Effector CD8-positive, alpha-beta T cell (primary cell): ENCODE results near the gene NECTIN1.

Source experiments
- DNase-seq: peaks from one replicate; lab custom pipeline; 2025; lab: John Stamatoyannopoulos, UW

NECTIN1 gene

DNA sequence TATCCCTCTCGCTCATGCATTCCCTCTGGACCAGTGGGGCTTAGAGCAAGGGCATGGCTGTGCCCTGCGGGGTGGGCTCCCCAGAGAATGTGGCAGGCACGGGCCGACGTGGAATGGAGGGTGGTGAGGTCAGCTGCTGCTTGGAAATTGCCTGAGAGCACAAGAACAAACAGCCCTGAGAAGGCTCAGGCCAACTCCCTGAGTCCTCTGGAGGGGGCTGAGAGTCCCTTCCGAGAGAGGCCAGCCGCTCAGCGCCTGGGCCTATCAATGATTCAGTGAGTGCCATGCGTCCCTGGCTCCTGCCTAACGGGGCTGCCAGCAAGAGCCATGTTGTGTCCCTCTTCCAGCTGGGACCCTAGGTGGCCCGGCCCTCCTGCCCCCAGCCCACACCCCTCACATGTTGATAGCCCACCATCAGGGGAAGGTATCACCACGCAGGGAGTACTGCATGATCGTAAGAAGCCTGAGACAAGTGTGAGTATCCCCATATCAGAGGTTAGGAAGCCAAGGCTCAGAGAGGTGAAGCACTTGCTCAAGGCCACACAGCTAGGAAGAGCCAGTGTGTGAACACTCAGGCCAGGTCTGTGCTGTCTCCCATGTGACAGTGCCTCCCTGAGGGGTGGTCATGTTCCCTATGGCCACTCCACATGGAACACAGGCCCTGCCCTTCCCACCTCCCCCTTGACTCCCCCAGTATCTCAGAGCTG is 55.8 kb downstream of the NECTIN1 start:
- no peak for DNase-seq

DNA sequence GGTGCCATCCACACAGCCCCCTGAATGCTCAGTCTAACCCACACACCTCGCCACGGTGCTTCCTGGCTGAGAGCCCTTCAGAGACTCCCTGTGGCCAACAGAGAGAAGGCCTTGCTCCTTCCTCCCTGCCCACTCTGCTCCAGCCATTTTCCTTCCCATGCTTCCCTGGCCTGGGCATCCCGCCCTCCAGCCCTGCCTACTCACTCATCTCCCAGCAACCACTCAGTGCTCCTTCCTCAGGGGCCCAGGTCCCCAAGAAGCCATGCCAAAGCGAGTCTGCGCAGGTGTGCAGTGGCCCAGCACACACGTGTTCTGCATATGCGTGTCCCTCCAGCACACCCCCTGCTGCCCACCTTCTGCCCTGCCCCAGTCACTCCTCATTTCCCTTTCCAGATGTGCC is 56.4 kb downstream of the NECTIN1 start:
- no peak for DNase-seq

DNA sequence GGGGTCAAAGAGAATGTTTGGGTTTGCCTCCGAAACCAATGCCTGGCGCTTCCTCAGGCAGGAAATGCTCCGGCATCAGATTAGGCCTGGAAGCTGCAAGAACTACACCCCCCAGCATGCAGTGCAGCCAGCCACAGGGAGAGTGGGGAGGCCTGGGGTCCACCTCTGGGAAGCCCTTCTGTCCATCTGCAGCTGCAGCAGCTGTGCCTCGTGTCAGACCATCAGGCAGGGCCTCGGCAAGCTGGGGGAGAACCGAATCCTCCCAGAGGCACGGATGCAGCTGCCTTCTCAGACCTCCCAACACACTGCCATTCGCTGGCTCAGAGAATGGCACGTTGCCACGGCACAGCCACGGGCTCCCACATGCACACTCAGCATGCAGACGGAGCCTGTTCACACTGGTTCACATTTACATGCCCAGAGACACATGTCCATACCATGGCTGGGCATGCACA is 57.4 kb downstream of the NECTIN1 start:
- DNase-seq = no peak

DNA sequence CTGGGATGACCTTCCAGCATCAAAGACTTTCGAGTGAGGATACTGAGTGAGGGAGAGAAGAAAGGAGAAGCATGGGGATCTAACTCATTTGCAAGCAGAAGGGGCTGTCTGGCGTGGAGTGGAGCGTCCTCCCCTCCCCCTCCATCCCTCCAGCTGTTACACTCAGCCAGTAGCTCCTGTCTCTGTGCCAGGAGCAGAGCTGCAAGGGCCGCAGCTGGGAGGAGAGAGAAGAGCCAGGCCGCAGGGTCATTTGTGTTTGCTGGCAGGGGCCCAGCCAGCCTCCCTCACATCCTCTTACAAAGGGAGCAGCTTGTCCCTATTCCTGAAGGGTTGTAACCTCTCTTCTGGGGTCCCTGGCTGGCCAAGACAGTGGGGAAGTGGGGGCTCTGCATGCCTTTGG is 57.9 kb downstream of the NECTIN1 start:
- no peak for DNase-seq

DNA sequence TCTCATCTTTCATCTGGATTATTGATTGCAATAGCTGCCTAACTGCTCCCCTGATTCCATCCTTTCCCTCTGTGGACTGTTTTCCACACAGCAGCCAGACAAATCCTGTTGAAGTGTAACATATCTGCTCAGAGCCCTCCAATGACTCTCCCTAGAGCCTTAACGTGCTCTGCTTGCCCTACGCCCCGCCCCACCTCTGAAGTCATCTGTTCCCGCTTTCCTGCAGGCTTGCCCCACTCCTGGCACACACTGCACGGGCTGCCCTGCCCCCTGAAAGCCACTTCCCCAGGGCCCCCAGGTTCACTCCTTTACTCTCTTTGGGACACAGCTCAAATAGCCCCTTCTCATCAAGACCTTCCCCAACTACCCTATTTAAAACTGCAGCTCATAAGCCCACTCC is 59.5 kb downstream of the NECTIN1 start:
- DNase-seq = no peak

DNA sequence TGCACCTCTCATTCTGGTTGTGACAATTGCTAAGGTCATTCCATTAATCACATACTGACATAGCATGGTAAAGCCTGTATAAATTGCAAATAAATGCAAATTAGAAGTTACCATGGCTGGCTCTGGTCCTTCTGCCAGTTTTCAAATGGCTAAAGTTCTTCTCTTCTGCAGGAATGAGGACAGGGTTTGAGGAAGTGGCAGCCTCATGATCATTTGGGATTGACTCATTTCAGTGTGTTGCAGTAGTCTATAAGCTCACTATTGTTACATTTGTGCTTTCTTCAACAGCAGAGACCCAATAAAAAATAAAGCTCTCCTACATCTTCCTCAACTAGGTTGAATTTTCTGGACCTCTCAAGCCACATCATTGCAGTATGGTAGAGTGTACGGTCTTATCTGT is 60.3 kb downstream of the NECTIN1 start:
- no peak for DNase-seq

DNA sequence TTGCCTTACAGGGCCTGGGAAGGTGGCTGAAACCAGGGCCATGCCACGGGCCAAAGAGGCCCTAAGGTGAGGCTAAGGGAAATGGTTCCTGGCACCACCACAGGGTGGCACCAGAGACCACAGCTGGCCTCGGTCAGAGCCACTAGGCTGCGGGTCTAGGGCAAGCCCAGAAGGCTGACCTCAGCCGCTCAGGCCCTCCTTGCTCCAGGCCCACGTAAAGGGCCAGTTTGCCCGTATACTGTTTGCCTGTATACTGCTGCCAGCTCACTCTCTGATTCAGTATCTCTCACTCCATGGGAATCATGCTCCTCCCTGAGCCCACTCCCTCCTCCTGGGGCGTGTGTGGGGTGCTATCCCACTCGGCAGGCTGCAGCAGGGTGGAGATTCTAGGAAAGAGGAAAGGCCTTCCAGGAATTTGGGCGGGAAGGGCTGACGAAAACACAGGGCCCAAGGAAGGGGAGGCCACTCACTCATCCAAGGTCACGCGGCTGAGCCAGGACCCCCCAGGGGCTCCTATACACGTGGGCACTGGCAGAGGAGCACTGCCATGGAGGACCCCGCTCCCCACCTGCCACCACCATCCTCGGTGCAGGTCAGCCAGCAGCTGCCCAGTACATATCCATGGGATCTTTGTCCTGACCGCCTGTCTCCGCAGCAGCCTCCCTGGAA is 62.4 kb downstream of the NECTIN1 start:
- DNase-seq = peak; percentile 44

DNA sequence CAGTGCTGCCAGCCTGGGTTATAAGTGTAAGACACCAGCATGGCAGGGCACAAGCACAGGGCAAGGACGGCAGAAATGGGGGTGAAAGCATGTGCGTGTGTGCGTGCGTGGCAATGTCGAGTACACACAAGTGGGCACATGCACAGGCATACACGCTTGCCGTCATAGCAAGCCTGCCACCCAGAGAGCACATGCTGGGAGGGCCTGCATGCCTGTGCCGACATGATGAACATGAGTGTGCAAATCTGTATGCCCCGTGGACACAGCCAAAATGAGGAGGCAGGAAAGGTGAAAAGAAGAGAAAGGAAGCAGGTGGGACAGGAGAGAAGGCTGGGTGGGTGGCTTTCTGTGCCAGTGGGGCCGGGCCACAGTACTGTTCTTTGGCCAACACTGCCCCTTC is 62.9 kb downstream of the NECTIN1 start:
- no peak for DNase-seq

DNA sequence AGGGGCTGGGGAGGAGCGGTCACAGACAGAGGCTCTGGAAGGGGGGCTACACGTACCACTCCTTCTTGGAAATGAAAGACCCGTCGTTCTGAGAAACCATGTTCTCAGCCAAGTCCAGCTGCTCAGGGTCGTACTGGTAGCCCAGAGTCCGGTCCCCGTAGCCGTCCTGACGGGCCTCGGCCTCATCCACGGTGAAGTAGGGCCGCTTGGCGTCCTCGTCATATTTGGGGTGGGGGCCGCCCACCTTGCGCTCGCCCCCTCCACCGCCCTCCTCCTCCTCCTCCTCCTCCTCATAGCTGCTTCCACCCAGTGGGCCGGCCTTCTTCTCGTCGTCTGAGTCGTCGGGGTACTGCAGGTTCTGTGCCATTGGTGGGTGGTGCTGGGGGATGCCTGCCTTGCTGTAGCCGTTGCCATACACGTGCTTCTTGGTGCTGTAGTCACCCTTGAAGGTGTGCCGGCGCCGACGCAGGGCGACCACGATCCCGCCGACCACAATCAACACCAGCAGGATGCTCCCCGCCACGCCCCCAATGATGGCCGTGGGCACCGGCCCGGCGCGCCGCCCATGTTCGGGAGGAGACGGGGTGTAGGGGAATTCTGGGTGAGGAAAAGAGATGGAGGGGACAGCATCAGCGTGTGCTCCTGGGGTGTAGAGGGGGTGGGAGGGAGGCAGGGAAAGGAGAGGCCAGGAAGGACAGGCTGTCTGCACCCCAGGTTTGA is 64.1 kb downstream of the NECTIN1 start:
- no peak for DNase-seq

DNA sequence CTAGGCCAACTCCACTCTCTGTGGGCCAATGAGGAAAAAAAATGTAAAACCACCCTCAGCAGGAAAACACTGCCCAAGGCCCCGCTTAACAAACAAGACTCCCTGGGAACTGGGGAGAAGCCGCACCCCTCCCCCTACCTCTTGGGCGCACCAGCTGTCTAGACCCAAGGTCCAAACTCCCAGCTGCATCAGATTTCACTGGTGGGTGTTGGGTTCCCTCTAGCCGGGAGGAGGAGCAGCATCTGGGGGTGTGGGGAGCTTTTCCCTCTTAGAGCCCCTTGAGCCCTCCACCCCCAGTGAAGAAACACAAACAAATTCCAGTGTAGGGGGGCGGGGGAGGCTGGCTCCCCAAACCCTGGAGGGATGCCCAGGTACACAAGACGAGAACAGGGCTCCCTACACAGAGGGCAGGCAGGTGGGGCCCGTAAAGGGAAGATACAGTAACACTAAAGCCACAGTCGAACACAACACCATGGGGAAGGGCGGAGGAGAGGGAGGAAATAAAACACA is 64.9 kb downstream of the NECTIN1 start:
- no peak for DNase-seq

DNA sequence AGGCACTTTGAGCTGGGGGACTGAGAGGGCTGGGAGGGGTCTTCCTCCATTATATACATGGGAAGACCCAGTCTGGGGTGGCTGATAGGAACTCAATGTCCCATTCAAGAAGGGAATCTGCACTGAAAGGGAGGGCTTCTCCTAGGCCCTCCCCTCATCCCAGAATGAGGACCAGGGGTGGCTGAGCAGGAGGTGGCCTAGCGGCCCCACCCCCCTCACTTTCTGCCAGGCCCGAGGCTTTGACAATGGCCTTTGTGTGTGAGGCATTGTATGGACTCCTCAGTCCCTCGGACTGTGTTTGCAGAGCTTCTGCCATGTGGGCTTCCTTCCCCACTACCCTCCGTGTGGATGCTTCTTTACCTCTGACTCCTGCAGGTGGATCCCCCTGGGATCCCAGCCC is 65.7 kb downstream of the NECTIN1 start:
- no peak for DNase-seq

DNA sequence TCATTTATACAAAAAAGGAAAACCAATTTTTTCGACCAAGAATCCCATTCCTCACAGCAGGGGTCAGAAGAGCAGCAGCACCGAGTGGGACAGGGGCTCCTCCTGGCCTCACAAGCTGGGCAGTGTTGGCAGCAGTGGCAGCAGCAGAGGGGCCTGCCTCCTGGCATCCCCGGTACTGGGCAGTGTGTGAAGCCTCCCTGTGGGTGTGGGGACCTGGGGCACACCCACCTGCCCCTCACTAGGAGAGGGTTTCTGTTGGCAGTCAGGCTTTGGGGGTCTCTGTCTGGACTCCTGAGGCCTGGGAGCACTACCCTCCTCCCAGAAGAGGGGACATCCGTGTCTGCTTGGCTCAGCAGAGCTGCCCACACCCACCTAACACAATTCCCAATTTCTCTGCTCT is 67.8 kb downstream of the NECTIN1 start:
- no peak for DNase-seq

DNA sequence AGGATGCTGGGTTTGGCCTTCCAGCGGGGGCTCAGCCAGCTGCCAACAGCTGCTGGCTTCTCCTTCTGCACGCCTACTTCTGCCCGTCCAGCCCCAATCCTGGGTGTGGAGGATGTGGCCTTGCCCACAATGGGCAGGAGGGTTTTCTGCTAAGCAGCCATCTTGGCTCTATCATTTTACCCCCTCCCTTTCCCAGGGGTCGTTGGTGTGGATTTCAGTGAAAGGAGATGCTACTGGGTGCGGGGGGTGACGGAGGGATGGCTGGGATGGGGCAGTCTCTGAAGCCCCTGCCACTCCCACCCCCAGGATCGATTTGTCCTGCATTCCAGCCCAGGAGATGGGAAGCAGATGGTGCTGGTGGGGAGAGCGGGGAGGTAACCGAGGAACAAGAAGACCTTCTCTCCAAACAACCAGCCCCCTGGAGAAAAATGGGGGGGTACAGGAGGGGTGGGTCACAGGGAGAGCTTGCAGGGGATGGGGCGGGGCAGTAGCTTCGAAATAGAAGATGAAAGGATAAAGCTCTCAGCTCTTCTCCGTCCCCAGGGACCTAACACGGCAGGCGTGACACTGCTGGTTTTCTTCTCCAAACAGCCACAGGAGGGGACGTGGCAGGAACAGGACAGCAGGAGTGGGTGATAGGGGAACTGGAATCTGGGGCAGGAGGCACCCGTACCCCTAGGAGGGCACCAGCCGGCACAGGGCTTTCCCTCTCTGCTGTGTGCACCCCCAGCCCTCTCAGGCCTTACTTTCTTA is 68.9 kb downstream of the NECTIN1 start:
- DNase-seq = no peak

DNA sequence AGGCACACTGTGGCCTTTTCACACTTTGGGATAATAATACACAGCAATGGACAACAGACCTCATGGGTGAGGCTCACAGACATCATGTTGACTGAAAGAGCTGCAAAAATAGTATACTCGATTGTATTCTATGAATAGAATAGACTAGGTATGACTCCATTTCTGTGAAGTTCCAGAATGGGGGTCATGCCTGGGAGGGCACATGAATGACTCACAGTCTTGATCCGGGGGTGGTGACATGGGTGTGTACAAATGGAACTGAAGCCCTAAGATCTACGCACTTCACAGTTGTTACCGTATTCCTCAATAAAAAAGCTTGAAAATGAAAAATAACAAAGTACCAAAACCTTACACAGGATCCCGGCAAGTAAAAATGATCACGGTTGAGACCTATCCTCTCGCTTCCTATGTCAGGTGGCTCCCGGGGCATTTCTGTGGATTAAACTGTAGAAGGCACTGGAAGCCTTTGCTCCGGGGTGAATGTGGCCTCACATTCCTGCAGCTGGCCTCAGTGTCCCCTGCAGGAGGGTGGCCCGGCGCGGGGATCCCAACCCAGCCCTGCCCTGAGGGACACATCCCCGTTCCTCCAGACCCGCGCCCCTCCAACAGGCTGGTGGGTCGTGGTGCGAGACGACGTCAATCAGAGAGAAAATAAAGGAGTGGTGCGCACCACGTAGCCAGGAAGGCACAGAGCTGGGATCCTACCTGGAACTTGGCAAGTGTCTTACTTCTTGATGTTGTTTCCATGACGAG is 75.9 kb downstream of the NECTIN1 start:
- DNase-seq = no peak

DNA sequence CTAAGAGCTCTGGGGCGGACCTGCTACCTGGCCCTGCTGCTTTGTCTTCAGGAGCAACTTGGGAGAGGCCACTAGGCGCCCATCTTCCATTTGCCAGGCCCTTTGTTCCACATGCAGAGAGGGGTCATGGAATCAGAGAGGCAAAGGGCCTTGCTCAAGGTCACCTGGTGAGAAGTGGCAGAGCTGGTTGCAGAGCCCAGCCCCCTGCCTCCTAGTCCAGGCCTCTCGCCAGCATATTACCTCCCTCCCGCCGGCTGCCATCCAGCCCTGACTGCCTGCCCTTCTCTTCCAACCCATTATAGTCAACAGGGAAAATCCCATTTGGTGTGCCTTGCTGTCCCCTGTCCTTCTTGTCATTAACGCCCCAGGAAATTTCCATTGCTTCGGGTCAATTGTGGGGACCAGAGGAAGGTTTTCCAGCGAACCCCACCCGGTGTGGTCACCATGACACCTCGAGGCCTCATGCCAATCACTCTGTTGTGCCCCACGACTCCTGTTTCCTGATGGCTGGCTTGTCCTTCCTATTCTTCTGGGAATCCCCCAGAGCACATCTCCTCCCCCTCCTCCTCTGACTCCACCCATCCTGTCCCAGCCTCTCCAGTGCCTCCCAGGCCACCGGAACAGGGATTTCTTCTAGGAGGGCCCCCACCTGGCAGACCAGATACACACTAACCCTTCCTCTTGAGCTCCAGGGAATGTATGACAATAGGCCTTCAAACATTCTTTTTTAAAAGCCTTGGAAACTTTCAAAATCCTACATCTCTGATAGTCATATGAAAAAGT is 77.0 kb downstream of the NECTIN1 start:
- DNase-seq = no peak

DNA sequence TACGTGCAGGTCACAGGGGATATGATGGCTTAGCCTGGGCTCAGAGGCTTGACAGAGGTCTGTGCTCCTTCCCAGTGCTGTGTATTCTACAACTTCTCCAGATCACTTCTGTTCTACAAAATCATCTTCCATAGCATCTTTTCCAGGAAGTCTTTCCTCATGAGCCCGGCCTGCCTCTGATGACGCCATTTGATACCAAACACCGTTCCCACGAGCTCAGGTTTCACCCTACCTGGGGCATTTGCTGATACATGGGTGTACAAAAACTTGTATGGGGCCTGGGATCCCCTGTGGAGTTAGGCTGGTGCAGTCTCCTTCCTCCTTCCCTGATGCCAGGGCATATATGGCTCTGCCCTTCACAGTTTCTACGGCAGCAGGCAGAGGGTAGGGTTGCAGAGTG is 78.7 kb downstream of the NECTIN1 start:
- DNase-seq = no peak

DNA sequence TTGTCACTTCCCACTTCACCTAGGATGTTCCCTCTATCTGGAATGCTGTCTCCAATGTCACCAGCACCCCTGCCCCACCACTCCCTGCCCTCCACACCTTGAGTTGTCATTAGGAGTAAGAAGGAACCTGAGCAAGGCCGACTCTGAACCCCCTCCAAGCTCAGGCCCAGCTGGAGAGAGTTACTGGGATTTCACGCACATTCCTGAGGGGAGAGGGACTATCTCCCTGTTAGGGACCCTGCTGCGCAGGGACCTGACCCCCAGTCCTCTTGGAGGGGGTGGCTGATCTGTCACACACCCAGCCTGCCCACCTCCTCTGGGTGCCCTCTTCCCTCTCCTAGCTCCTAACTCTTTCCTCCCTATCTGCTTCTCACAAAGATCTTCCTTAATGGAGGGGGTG is 81.7 kb downstream of the NECTIN1 start:
- DNase-seq = no peak

DNA sequence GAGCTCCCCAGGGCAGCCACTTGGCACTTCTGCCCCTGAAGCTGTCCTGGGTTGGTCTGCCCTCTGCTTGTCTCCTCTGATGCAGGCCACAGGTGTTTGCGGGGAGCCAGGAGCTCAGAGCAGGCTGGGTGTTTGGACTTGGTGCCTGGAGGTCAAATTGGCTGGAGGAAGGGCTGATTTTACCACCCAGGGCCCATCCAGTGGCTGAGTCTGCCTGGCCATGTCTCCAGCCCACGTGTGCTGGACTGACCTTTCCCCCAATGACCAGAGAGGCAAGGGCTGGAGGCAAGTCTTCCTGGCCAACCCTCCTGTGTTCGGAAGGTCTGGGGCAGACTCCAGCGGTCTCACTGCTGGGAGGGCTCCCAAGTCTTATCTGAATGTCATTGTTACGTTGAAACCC is 84.0 kb downstream of the NECTIN1 start:
- DNase-seq = no peak

DNA sequence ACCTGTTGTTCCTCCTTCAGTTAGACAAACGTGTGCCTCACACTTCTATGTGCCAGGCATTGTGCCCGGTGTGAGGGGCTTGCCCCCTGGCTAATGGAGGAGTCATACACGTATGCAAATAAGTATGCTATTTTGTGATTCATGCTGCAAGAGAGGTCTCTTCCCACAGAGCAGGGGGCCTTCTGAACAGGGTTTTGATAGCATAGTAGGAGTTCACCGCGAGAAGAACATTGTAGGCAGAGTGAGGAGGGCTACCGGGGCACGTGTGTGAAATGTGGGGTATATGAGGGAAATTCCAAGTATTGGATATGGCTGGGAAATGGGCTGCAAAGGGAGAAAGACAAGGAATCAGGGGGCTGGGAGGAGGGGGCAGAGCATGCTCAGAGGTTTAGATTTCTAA is 84.5 kb downstream of the NECTIN1 start:
- no peak for DNase-seq

DNA sequence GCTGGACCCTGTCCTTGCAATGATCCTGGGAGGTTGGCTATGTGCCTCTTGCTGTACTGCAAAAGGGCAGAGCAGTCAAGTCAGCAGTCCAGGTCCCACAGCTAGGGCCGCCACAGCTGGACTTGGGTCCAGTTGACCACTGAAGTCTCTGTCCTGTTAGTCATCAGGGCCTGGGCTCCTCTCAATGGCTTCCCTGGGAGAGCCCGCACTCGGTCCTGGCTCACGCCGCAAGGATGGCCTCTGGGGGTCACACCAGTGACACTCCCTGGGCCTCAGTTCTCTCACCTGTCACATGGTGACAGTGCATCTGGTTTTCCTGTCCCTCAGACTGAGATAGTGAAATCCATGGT is 85.1 kb downstream of the NECTIN1 start:
- DNase-seq = no peak
